ENCODE measurements around the gene TMEM129. TPM values are rescaled to one million over a fixed set of nuclear protein-coding genes. Genes with fewer than 3 reads are reported as not detected.
A peak's percentile ranks its signal among the peaks of the same experiment; 100 is the strongest.

TMEM129 gene
- total and polyA plus RNA-seq, 10 of the 15 experiments (the other 5 are each of a cell fraction or from before 2014, with no cell fraction given) = 0.19 to 24.9 (median 13.2) TPM

GRCh38 chr4:1767770-1768366 lies 46.7 kb upstream of the TMEM129 start:
- ChIA-PET RAD21 (ENCODE audit: unreplicated experiment) (no interaction called here), SMC1A (ENCODE audit: uncharacterized antibody, unreplicated experiment) (no interaction called here), POLR2A (no interaction called here), CTCF (interaction anchor here (0.8 kb wide), 1 partner anchor 10 kb away, joined by 3 read pairs; no protein-coding TSS in a partner anchor)
- H3K27me3 ChIP-seq (replicated peaks in 1 of 2; ENCODE audit: control insufficient read depth in 2 of 2, insufficient read depth in 2 of 2, low read length in 1 of 2) = peaks cover 3% of the 10 kb centered on the region in 2 experiments; a peak in 1 of 4 replicates
- H3K9me3 ChIP-seq (replicated peaks; ENCODE audit: control insufficient read depth, insufficient read depth, low read length) = no peaks in the 10 kb centered on the region
- no peak overlapping the region for H3K9ac ChIP-seq (ENCODE audit: control insufficient read depth, insufficient read depth, low read length)
- no peak for FAIRE-seq
- H4K20me1 ChIP-seq (ENCODE audit: control insufficient read depth, insufficient read depth) = no peaks in the 10 kb centered on the region
- DNase-seq (ENCODE audit: low read depth, low spot score) = no peak
- peaks cover 9% of the 10 kb centered on the region for H3K4me1 ChIP-seq (ENCODE audit: control insufficient read depth, insufficient read depth, low read length)
- no peaks in the 10 kb centered on the region for H3K36me3 ChIP-seq (ENCODE audit: control insufficient read depth in 2 of 2, insufficient read depth in 2 of 2, low read length in 1 of 2)
- H2AFZ ChIP-seq (ENCODE audit: control insufficient read depth, low read depth, low read length) = no peak overlapping the region
- no peak overlapping the region for H3K4me3 ChIP-seq
- ATAC-seq = no peak
- 0 out of 2 replicates have a peak overlapping the region, but pooled peaks have one; percentile 33 for H3K4me2 ChIP-seq (ENCODE audit: control insufficient read depth, insufficient read depth)
- H3K27ac ChIP-seq (ENCODE audit: control insufficient read depth, insufficient read depth) = no peak overlapping the region
- TF ChIP-seq CHD2 (IDR thresholded peaks at IDR 0.05; ENCODE audit: borderline replicate concordance, low read depth, low read length) (no peak), ETV6 (conservative IDR thresholded peaks at IDR 0.05 in 1 of 2, IDR thresholded peaks at IDR 0.05 in 1 of 2; ENCODE audit: borderline replicate concordance in 1 of 2, low read depth in 1 of 2) (no peak), STAT3 (IDR thresholded peaks at IDR 0.05; ENCODE audit: low read depth, low read length) (no peak), RELB (IDR thresholded peaks at IDR 0.05; ENCODE audit: low read depth) (no peak), POLR2AphosphoS2 (IDR thresholded peaks at IDR 0.05; ENCODE audit: low read depth, low read length) (no peak)
- TF ChIP-seq, protein P1, sequence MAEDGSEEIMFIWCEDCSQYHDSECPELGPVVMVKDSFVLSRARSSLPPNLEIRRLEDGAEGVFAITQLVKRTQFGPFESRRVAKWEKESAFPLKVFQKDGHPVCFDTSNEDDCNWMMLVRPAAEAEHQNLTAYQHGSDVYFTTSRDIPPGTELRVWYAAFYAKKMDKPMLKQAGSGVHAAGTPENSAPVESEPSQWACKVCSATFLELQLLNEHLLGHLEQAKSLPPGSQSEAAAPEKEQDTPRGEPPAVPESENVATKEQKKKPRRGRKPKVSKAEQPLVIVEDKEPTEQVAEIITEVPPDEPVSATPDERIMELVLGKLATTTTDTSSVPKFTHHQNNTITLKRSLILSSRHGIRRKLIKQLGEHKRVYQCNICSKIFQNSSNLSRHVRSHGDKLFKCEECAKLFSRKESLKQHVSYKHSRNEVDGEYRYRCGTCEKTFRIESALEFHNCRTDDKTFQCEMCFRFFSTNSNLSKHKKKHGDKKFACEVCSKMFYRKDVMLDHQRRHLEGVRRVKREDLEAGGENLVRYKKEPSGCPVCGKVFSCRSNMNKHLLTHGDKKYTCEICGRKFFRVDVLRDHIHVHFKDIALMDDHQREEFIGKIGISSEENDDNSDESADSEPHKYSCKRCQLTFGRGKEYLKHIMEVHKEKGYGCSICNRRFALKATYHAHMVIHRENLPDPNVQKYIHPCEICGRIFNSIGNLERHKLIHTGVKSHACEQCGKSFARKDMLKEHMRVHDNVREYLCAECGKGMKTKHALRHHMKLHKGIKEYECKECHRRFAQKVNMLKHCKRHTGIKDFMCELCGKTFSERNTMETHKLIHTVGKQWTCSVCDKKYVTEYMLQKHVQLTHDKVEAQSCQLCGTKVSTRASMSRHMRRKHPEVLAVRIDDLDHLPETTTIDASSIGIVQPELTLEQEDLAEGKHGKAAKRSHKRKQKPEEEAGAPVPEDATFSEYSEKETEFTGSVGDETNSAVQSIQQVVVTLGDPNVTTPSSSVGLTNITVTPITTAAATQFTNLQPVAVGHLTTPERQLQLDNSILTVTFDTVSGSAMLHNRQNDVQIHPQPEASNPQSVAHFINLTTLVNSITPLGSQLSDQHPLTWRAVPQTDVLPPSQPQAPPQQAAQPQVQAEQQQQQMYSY (CRISPR knock-in tag; IDR thresholded peaks at IDR 0.05) = no peak
- TF ChIP-seq, protein P2, sequence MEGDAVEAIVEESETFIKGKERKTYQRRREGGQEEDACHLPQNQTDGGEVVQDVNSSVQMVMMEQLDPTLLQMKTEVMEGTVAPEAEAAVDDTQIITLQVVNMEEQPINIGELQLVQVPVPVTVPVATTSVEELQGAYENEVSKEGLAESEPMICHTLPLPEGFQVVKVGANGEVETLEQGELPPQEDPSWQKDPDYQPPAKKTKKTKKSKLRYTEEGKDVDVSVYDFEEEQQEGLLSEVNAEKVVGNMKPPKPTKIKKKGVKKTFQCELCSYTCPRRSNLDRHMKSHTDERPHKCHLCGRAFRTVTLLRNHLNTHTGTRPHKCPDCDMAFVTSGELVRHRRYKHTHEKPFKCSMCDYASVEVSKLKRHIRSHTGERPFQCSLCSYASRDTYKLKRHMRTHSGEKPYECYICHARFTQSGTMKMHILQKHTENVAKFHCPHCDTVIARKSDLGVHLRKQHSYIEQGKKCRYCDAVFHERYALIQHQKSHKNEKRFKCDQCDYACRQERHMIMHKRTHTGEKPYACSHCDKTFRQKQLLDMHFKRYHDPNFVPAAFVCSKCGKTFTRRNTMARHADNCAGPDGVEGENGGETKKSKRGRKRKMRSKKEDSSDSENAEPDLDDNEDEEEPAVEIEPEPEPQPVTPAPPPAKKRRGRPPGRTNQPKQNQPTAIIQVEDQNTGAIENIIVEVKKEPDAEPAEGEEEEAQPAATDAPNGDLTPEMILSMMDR (IDR thresholded peaks at IDR 0.05 in 2 of 3, conservative IDR thresholded peaks at IDR 0.05 in 1 of 3; ENCODE audit: control insufficient read depth in 2 of 3, extremely low read depth in 1 of 3, insufficient read depth in 1 of 3, low read depth in 3 of 3, low read length in 3 of 3) = peak in 2 of 3 experiments; percentile 7 to 35; a peak in 2 of 6 replicates
- 47% methylated on average over 9 of the region's 32 CpGs for WGBS (ENCODE audit: insufficient coverage, insufficient replicate concordance, low lambda C conversion rate, missing lambda C conversion rate)
- no TSS peak for BruUV-seq (replicated peaks)
- intact Hi-C loops (cut with micrococcal nuclease; ENCODE audit: unreplicated experiment) (no loop called here), in situ Hi-C loops (cut with MboI) (no loop called here)
- no peaks in the 10 kb centered on the region for H3K79me2 ChIP-seq (ENCODE audit: control insufficient read depth, insufficient read depth, low read length)

Data from GM12878 (cell line).